HG03139 (cell line): ENCODE data around the gene SCN1A.

Experiments used
- ATAC-seq: cut with Tn5 transposase; IDR thresholded peaks from one replicate; pipeline ENCODE4 v1.9.1; 2021; ENCODE audit not compliant: unreplicated experiment

The SCN1A gene

GRCh38 chr2:166082736-166083135 lies 45.1 kb downstream of the SCN1A start:
- no peak for ATAC-seq

- no peak for ATAC-seq
Observed at GRCh38 chr2:166081852-166082251, 46.0 kb downstream of the SCN1A start.

- ATAC-seq: no peak
Observed at GRCh38 chr2:166081131-166081632, 46.6 kb downstream of the SCN1A start.

GRCh38 chr2:166074430-166074829 lies 53.4 kb downstream of the SCN1A start:
- no peak for ATAC-seq

GRCh38 chr2:166074011-166074410 lies 53.8 kb downstream of the SCN1A start:
- no peak for ATAC-seq

- ATAC-seq: no peak
Observed at GRCh38 chr2:166070231-166070630, 57.6 kb downstream of the SCN1A start.

- ATAC-seq: no peak
Observed at GRCh38 chr2:166068981-166069380, 58.8 kb downstream of the SCN1A start.

- no peak for ATAC-seq
Observed at GRCh38 chr2:166067229-166067628, 60.6 kb downstream of the SCN1A start.

- no peak for ATAC-seq
Observed at GRCh38 chr2:166060191-166060590, 67.6 kb downstream of the SCN1A start.

GRCh38 chr2:166057370-166058164 lies 70.3 kb downstream of the SCN1A start:
- no peak for ATAC-seq

- no peak for ATAC-seq
Observed at GRCh38 chr2:166044853-166045483, 82.9 kb downstream of the SCN1A start.

GRCh38 chr2:166042768-166043390 lies 84.9 kb downstream of the SCN1A start:
- ATAC-seq: no peak

GRCh38 chr2:166042356-166042755 lies 85.5 kb downstream of the SCN1A start:
- ATAC-seq: no peak

- ATAC-seq: no peak
Observed at GRCh38 chr2:166041613-166042012, 86.2 kb downstream of the SCN1A start.

GRCh38 chr2:166032361-166032760 lies 95.5 kb downstream of the SCN1A start:
- no peak for ATAC-seq

- ATAC-seq: no peak
Observed at GRCh38 chr2:166031054-166031453, 96.8 kb downstream of the SCN1A start.

GRCh38 chr2:166025313-166025712 lies 102.5 kb downstream of the SCN1A start:
- no peak for ATAC-seq

- no peak for ATAC-seq
Observed at GRCh38 chr2:166017208-166017607, 110.6 kb downstream of the SCN1A start.

- no peak for ATAC-seq
Observed at GRCh38 chr2:166013878-166014277, 113.9 kb downstream of the SCN1A start.

- no peak for ATAC-seq
Observed at GRCh38 chr2:166011660-166012059, 116.2 kb downstream of the SCN1A start.

- no peak for ATAC-seq
Observed at GRCh38 chr2:166000401-166000800, 127.4 kb downstream of the SCN1A start.

- ATAC-seq: no peak
Observed at GRCh38 chr2:165990846-165991245, 137.0 kb downstream of the SCN1A start.
